Transverse colon (tissue), 4 donors: ENCODE data around the gene DOCK9. TPM values are rescaled to one million over a fixed set of nuclear protein-coding genes. Genes with fewer than 3 reads are reported as not detected.

Source experiments
- DNase-seq: peaks from one replicate; pipeline ENCODE4 v3.0.0-alpha.2; 2019
- H3K27ac ChIP-seq, 4 donors: fragments of 200-600 bp; sonication (generic); 2 replicates each; pipeline ENCODE4 v1.5.1; 2016 to 2018; ENCODE audit warnings: inconsistent platforms in 4 of 4
- H3K27me3 ChIP-seq: fragments of 200-600 bp; sonication (generic); 2 replicates; pipeline ENCODE4 v1.5.1; 2017; ENCODE audit warnings: inconsistent platforms
- H3K36me3 ChIP-seq, 4 donors: fragments of 200-600 bp; sonication (generic); 2 replicates each; pipeline ENCODE4 v1.5.1; 2017 to 2019; ENCODE audit warnings: inconsistent platforms in 4 of 4
- H3K4me1 ChIP-seq, 4 donors: fragments of 200-600 bp; sonication (generic); 2 replicates each; pipeline ENCODE4 v1.5.1; 2017 to 2020; ENCODE audit warnings: inconsistent platforms in 4 of 4
- H3K4me3 ChIP-seq, 4 donors: fragments of 200-600 bp; sonication (generic); 1 replicate in 1 of 4; 2 replicates in 3 of 4; pipeline versions ENCODE4 v1.5.1 to v1.6.1; 2017 to 2019; ENCODE audit warnings: inconsistent platforms in 4 of 4
- H3K9me3 ChIP-seq, 2 donors: fragments of 200-600 bp; sonication (generic); 2 replicates each; pipeline ENCODE4 v1.5.1; 2017 to 2019; ENCODE audit warnings: inconsistent platforms in 2 of 2
- EP300 ChIP-seq: sonication (generic); formaldehyde crosslinking; IDR thresholded peaks from one replicate; pipeline ENCODE4 v1.6.1; 2017; ENCODE audit warnings: antibody characterized with exemption, low read depth
- POLR2A ChIP-seq: fragments of 450-650 bp; IDR thresholded peaks from one replicate; pipeline ENCODE4 v1.6.1; 2016; ENCODE audit warnings: antibody characterized with exemption, mild to moderate bottlenecking, moderate library complexity
- POLR2AphosphoS5 ChIP-seq, 3 donors: sonication (generic); formaldehyde crosslinking; IDR thresholded peaks; one replicate each; pipeline ENCODE4 v1.6.1; 2016; ENCODE audit warnings: antibody characterized with exemption in 3 of 3
- WGBS, 2 donors: methylation state at CpG; one replicate each; pipeline ENCODE4 v1.1.5; 2018; ENCODE audit warnings: low coverage in 1 of 2; 5-methylcytosine and 5-hydroxymethylcytosine counted together
- in situ Hi-C, 4 donors: fragments of 200-750 bp; cut with MboI; loops; one replicate each; pipeline versions ENCODE4 v1.15.0 to v1.15.1; 2017; ENCODE audit warnings: low sequenced_read_pairs in 3 of 4, low pct_ligation_motif_present in 1 of 4, low pct_unique_long_range_greater_than_20kb in 1 of 4
- intact Hi-C: fragments of 100-400 bp; cut with DNase I; formaldehyde crosslinking; loops from one replicate; pipeline ENCODE4 v1.15.1; 2023; ENCODE audit warnings: low total_unique reads
- total RNA-seq, 4 donors: library from RNA; depleted of rRNA; stranded (reverse); fragments of >200 nt; gene quantifications; one replicate each; pipeline ENCODE4 v1.1.0, GENCODE V29; 2016
- TF ChIP-seq, protein P1 (sequence below), 5 experiments: fragments of 200-600 bp in 3 of 5; fragments of 450-650 bp in 2 of 5; sonication (generic) in 3 of 5; IDR thresholded peaks; 1 replicate in 2 of 5; 2 replicates in 3 of 5; pipeline ENCODE4 v1.5.1; 2016 to 2017; ENCODE audit warnings: antibody characterized with exemption in 5 of 5, inconsistent platforms in 3 of 5, mild to moderate bottlenecking in 2 of 5, moderate library complexity in 1 of 5

DOCK9 gene
- total RNA-seq, 4 donors from 2014 or later = 44.5 to 120 (median 71.4) TPM

- Histone ChIP-seq H3K27ac (no peak overlapping the region), H3K4me1 (no peaks in the 10 kb centered on the region), H3K27me3 (peaks cover under 1% of the 10 kb centered on the region), H3K9me3 (no peaks in the 10 kb centered on the region), H3K36me3 (no peaks in the 10 kb centered on the region), H3K4me3 (no peak overlapping the region)
- 77% methylated on average over 7 of the region's 12 CpGs; no CpG with 5 or more reads in 1 of the 2 donors for WGBS, 2 donors
- no peak for DNase-seq
- in situ Hi-C loops = no loop called here
- TF ChIP-seq EP300 (no peak), POLR2A (no peak), POLR2AphosphoS5 (IDR thresholded peaks at IDR 0.05) (no peak)
- TF ChIP-seq, protein P1, sequence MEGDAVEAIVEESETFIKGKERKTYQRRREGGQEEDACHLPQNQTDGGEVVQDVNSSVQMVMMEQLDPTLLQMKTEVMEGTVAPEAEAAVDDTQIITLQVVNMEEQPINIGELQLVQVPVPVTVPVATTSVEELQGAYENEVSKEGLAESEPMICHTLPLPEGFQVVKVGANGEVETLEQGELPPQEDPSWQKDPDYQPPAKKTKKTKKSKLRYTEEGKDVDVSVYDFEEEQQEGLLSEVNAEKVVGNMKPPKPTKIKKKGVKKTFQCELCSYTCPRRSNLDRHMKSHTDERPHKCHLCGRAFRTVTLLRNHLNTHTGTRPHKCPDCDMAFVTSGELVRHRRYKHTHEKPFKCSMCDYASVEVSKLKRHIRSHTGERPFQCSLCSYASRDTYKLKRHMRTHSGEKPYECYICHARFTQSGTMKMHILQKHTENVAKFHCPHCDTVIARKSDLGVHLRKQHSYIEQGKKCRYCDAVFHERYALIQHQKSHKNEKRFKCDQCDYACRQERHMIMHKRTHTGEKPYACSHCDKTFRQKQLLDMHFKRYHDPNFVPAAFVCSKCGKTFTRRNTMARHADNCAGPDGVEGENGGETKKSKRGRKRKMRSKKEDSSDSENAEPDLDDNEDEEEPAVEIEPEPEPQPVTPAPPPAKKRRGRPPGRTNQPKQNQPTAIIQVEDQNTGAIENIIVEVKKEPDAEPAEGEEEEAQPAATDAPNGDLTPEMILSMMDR (IDR thresholded peaks at IDR 0.05) = no peak
- intact Hi-C loops = no loop called here
Observed at GRCh38 chr13:98772794-98773452, 204.9 kb downstream of the DOCK9 start.

DNA sequence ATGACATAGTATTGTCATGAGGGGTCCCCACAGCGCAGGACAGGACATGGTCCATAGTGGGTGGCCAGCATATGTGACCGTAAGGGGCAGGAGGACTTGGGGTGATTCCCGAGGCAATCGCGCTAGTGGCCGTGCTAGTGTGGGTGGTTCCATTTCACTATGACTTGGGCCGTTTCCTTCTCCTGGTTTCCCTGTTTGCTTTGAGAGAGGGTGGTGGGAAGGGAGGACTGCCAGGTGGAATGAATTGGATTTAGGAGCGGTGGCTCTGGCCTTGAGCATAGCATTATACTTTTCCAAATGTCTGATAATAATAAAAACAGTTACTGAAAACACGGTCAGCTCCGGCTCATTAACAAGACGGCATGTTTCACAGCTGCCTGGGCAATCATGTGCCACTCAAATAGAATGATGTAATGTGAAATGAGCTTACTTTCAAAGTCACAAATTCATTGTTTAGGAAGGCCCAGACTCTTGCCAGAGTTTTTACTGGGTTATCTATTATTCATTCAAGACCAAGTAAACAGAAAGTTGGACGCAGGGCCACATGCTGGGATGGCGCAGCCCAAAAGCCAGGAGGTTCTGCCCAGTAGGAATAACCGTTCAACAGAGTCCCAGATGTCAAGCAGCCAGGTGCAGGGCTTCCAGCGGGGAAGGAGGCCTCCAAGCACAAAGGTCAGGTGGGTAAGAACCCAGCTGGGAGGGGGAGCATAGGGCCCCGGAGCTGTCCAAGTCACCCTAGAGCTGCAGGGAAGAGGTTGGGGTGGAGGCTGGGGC, 205.8 kb downstream of the DOCK9 start:
- 56 to 57% methylated on average over 5 to 16 of the region's 16 CpGs for WGBS, 2 donors
- in situ Hi-C loops (no loop called here), intact Hi-C loops (no loop called here)
- Histone ChIP-seq H3K27me3 (peaks cover 5% of the 10 kb centered on the region), H3K36me3 (no peaks in the 10 kb centered on the region), H3K27ac (no peak overlapping the region), H3K4me1 (peaks cover 0 to under 1% (median 0%) of the 10 kb centered on the region in 4 donors), H3K4me3 (no peak overlapping the region), H3K9me3 (no peaks in the 10 kb centered on the region)
- no peak for TF ChIP-seq EP300
- no peak for TF ChIP-seq POLR2A
- no peak for TF ChIP-seq POLR2AphosphoS5 (IDR thresholded peaks at IDR 0.05)
- TF ChIP-seq, protein P1 (IDR thresholded peaks at IDR 0.05) = no peak
- DNase-seq = no peak

DNA sequence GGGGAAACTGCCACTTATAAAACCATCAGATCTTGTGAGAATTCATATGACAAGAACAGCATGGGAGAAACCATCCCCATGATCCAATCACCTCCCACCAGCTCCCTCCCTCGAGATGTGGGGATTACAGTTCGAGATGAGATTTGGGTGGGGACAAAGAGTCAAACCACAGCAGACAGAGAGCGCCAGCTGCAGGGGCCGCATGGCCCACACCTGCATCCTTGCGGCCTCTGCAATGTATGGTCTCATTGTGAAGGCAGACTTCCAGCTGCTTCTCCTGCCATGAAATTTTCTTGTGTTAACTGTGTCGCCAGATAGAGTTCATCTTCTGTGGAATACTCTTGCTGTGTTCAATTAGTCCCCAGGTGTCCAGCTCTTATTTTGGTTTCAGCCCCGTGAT, 208.1 kb downstream of the DOCK9 start:
- Histone ChIP-seq H3K4me3 (no peak overlapping the region), H3K27ac (no peak overlapping the region), H3K36me3 (no peaks in the 10 kb centered on the region), H3K9me3 (no peaks in the 10 kb centered on the region), H3K4me1 (peaks cover 0 to 12% (median 3%) of the 10 kb centered on the region in 4 donors), H3K27me3 (peaks cover 5% of the 10 kb centered on the region)
- DNase-seq = no peak
- intact Hi-C loops = no loop called here
- TF ChIP-seq POLR2AphosphoS5 (IDR thresholded peaks at IDR 0.05) (no peak), POLR2A (no peak), EP300 (no peak)
- TF ChIP-seq, protein P1 (IDR thresholded peaks at IDR 0.05) = no peak
- WGBS, 2 donors = 67 to 91% methylated on average over 4 to 7 of the region's 7 CpGs
- in situ Hi-C loops = no loop called here

- Histone ChIP-seq H3K27ac (no peak overlapping the region), H3K27me3 (peaks cover 5% of the 10 kb centered on the region), H3K36me3 (no peaks in the 10 kb centered on the region), H3K4me3 (no peak overlapping the region), H3K9me3 (no peaks in the 10 kb centered on the region), H3K4me1 (peaks cover 0 to 12% (median 3%) of the 10 kb centered on the region in 4 donors)
- 79 to 87% methylated on average over 4 of the region's 4 CpGs for WGBS, 2 donors
- in situ Hi-C loops = no loop called here
- no peak for DNase-seq
- intact Hi-C loops = no loop called here
- TF ChIP-seq POLR2A (no peak), POLR2AphosphoS5 (IDR thresholded peaks at IDR 0.05) (no peak), EP300 (no peak)
- TF ChIP-seq, protein P1 (IDR thresholded peaks at IDR 0.05) = no peak
Observed at GRCh38 chr13:98768522-98768921, 209.3 kb downstream of the DOCK9 start.
